Endothelial cell of umbilical vein (primary cell): Measurements from ENCODE around the gene NUDT22.

Experiments
- CTCF ChIP-seq, 2 donors: IDR thresholded peaks; 1 replicate in 1 of 2; 2 replicates in 1 of 2; pipeline ENCODE4 v1.5.1; 2011; ENCODE audit warnings: low read length in 2 of 2, mild to moderate bottlenecking in 2 of 2, moderate library complexity in 2 of 2, control low read depth in 1 of 2, inconsistent platforms in 1 of 2, low read depth in 1 of 2; ENCODE audit not compliant: insufficient read depth in 1 of 2; ENCODE audit errors: extremely low read depth in 1 of 2
- EZH2 ChIP-seq: IDR thresholded peaks from 2 replicates; pipeline ENCODE4 v1.6.1; 2012; ENCODE audit warnings: borderline replicate concordance, low read depth, mild to moderate bottlenecking, moderate library complexity, low read length, inconsistent platforms; ENCODE audit not compliant: severe bottlenecking
- JUN ChIP-seq: IDR thresholded peaks from 2 replicates; pipeline ENCODE4 v1.6.1; 2011; ENCODE audit warnings: borderline replicate concordance, low read depth; ENCODE audit not compliant: insufficient read length, insufficient read depth
- MYC ChIP-seq: IDR thresholded peaks from one replicate; pipeline ENCODE4 v1.6.1; 2011; ENCODE audit warnings: mild to moderate bottlenecking, low read depth, low read length
- POLR2A ChIP-seq: IDR thresholded peaks from 2 replicates; pipeline ENCODE4 v1.6.1; 2012; ENCODE audit warnings: low read depth, mild to moderate bottlenecking, control low read depth, low read length
- POLR2AphosphoS5 ChIP-seq: IDR thresholded peaks from 2 replicates; pipeline ENCODE4 v1.6.1; 2012; ENCODE audit warnings: low read depth, mild to moderate bottlenecking, control low read depth, low read length, moderate library complexity; ENCODE audit not compliant: insufficient read depth
- TF ChIP-seq, protein P1 (sequence below): IDR thresholded peaks from 2 replicates; pipeline ENCODE4 v1.6.1; 2011; ENCODE audit not compliant: insufficient read depth, insufficient read length

DNA sequence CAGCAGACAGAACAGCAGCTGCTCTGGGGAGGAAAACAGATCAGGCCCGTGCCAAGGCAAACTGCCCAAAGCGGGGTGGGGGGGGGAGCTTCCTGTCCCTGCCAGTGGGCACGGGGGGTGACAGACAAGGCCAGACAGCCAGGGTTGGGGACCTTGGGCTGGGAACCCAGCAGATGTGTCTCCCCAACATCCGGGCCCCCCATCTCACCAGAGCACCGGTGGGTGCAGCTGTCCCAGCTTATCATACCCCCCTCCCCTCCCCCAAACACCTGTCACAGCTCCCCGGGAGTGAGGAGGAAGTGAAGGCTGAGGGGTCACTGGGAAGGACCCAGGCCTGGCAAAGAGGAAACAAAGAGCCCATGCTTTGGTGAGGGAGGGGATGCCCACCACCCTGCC is 19.3 kb downstream of the NUDT22 start:
- TF ChIP-seq CTCF (IDR thresholded peaks at IDR 0.05; ENCODE audit: extremely low read depth in 1 of 2, insufficient read depth in 1 of 2, low read depth in 1 of 2, low read length in 2 of 2) = no peak
- TF ChIP-seq POLR2A = no peak
- no peak for TF ChIP-seq EZH2
- no peak for TF ChIP-seq MYC
- TF ChIP-seq, protein P1, sequence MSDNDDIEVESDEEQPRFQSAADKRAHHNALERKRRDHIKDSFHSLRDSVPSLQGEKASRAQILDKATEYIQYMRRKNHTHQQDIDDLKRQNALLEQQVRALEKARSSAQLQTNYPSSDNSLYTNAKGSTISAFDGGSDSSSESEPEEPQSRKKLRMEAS = no peak
- TF ChIP-seq POLR2AphosphoS5 = no peak
- TF ChIP-seq JUN = no peak
